ENCODE results near the gene PDE4B.

DNA sequence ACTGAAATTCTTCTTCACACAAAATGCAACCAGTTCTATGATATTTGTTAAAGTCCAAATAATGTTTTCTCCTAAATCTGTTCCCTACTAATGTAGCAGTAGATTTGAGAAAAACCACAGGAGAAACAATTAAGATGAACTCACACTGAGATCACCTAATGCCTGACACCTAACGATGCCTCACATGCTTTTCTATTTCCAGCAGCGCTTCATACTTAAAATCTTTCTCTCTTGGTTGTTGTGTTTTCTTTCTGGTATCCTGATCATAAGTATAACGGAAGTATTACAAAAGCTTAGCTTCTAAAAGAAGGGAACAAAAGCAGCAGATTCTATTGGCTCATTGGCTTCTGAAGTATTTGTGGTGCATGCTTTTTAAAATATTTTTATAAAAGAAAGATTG lies 474.1 kb downstream of the PDE4B start:
- TF ChIP-seq, protein P1, sequence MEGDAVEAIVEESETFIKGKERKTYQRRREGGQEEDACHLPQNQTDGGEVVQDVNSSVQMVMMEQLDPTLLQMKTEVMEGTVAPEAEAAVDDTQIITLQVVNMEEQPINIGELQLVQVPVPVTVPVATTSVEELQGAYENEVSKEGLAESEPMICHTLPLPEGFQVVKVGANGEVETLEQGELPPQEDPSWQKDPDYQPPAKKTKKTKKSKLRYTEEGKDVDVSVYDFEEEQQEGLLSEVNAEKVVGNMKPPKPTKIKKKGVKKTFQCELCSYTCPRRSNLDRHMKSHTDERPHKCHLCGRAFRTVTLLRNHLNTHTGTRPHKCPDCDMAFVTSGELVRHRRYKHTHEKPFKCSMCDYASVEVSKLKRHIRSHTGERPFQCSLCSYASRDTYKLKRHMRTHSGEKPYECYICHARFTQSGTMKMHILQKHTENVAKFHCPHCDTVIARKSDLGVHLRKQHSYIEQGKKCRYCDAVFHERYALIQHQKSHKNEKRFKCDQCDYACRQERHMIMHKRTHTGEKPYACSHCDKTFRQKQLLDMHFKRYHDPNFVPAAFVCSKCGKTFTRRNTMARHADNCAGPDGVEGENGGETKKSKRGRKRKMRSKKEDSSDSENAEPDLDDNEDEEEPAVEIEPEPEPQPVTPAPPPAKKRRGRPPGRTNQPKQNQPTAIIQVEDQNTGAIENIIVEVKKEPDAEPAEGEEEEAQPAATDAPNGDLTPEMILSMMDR (conservative IDR thresholded peaks at IDR 0.05; ENCODE audit: low read length): no peak
- TF ChIP-seq EZH2phosphoT487 (IDR thresholded peaks at IDR 0.05; ENCODE audit: borderline replicate concordance, low read depth, low read length): no peak
